Measurements from ENCODE around the gene LPCAT3. TPM values are rescaled to one million over a fixed set of nuclear protein-coding genes. Genes with fewer than 3 reads are reported as not detected.

The LPCAT3 gene
- total RNA-seq, 1 experiment from 2014 or later, result 30.2 TPM

GRCh38 chr12:7034464-7034863 is 16.2 kb upstream of the LPCAT3 start:
- no peak overlapping the region for H3K27ac Mint-ChIP-seq (ENCODE audit: unreplicated experiment)
- intact Hi-C loops (cut with micrococcal nuclease; ENCODE audit: unreplicated experiment), result no loop called here
- no peak for TF ChIP-seq CTCF (IDR thresholded peaks at IDR 0.05; ENCODE audit: unreplicated experiment)
- CTCF ChIA-PET, result no interaction called here
- no peaks in the 10 kb centered on the region for H3K4me1 Mint-ChIP-seq (ENCODE audit: low read depth, unreplicated experiment)
- H3K9me3 Mint-ChIP-seq (ENCODE audit: low read depth, unreplicated experiment), result no peaks in the 10 kb centered on the region
- no TSS peak for BruUV-seq (replicated peaks)
- no peak for DNase-seq
- H3K36me3 Mint-ChIP-seq (ENCODE audit: insufficient read depth, unreplicated experiment), result no peaks in the 10 kb centered on the region
- peaks cover 26% of the 10 kb centered on the region for H3K27me3 Mint-ChIP-seq (ENCODE audit: unreplicated experiment)
- H3K4me3 Mint-ChIP-seq (ENCODE audit: low read depth, unreplicated experiment), result no peak overlapping the region

GRCh38 chr12:7032990-7033389 is 14.7 kb upstream of the LPCAT3 start:
- no peaks in the 10 kb centered on the region for H3K9me3 Mint-ChIP-seq (ENCODE audit: low read depth, unreplicated experiment)
- no peaks in the 10 kb centered on the region for H3K36me3 Mint-ChIP-seq (ENCODE audit: insufficient read depth, unreplicated experiment)
- H3K27me3 Mint-ChIP-seq (ENCODE audit: unreplicated experiment), result peaks cover 26% of the 10 kb centered on the region
- H3K4me1 Mint-ChIP-seq (ENCODE audit: low read depth, unreplicated experiment), result no peaks in the 10 kb centered on the region
- no peak for TF ChIP-seq CTCF (IDR thresholded peaks at IDR 0.05; ENCODE audit: unreplicated experiment)
- no peak overlapping the region for H3K4me3 Mint-ChIP-seq (ENCODE audit: low read depth, unreplicated experiment)
- intact Hi-C loops (cut with micrococcal nuclease; ENCODE audit: unreplicated experiment), result no loop called here
- no peak overlapping the region for H3K27ac Mint-ChIP-seq (ENCODE audit: unreplicated experiment)
- CTCF ChIA-PET, result no interaction called here
- BruUV-seq (replicated peaks), result no TSS peak
- no peak for DNase-seq

- Mint-ChIP-seq H3K4me3 (ENCODE audit: low read depth, unreplicated experiment) (no peak overlapping the region), H3K27ac (ENCODE audit: unreplicated experiment) (no peak overlapping the region), H3K27me3 (ENCODE audit: unreplicated experiment) (peaks cover 26% of the 10 kb centered on the region), H3K4me1 (ENCODE audit: low read depth, unreplicated experiment) (no peaks in the 10 kb centered on the region), H3K9me3 (ENCODE audit: low read depth, unreplicated experiment) (no peaks in the 10 kb centered on the region), H3K36me3 (ENCODE audit: insufficient read depth, unreplicated experiment) (no peaks in the 10 kb centered on the region)
- no peak for DNase-seq
- no TSS peak for BruUV-seq (replicated peaks)
- CTCF ChIA-PET, result no interaction called here
- intact Hi-C loops (cut with micrococcal nuclease; ENCODE audit: unreplicated experiment), result no loop called here
- no peak for TF ChIP-seq CTCF (IDR thresholded peaks at IDR 0.05; ENCODE audit: unreplicated experiment)
Observed at GRCh38 chr12:7031306-7031705, 13.0 kb upstream of the LPCAT3 start.

- peaks cover 1% of the 10 kb centered on the region for H3K27me3 Mint-ChIP-seq (ENCODE audit: unreplicated experiment)
- no TSS peak for BruUV-seq (replicated peaks)
- no peak for TF ChIP-seq CTCF (IDR thresholded peaks at IDR 0.05; ENCODE audit: unreplicated experiment)
- H3K9me3 Mint-ChIP-seq (ENCODE audit: low read depth, unreplicated experiment), result no peaks in the 10 kb centered on the region
- H3K4me1 Mint-ChIP-seq (ENCODE audit: low read depth, unreplicated experiment), result no peaks in the 10 kb centered on the region
- no peaks in the 10 kb centered on the region for H3K36me3 Mint-ChIP-seq (ENCODE audit: insufficient read depth, unreplicated experiment)
- H3K27ac Mint-ChIP-seq (ENCODE audit: unreplicated experiment), result no peak overlapping the region
- CTCF ChIA-PET, result interaction anchor here (1.5 kb wide), 1 partner anchor 9 kb away, joined by 6 read pairs; the partner anchor contains the start of gene LPCAT3
- intact Hi-C loops (cut with micrococcal nuclease; ENCODE audit: unreplicated experiment), result no loop called here
- no peak overlapping the region for H3K4me3 Mint-ChIP-seq (ENCODE audit: low read depth, unreplicated experiment)
- no peak for DNase-seq
Observed at GRCh38 chr12:7026854-7027253, 8.6 kb upstream of the LPCAT3 start.

Data from Calu3 (cell line).